ENCODE data around the gene C1QA. TPM values are rescaled to one million over a fixed set of nuclear protein-coding genes. Genes with fewer than 3 reads are reported as not detected.

Gene C1QA
- polyA plus RNA-seq, 1 experiment, result not detected

Small RNAs within 50 kb of the gene (small RNA-seq; reads per million reads assigned to genes)
- gene MIR6127 (ENCODE audit: insufficient read length, low read depth), result not detected

Other genes with a start within 250 kb of the C1QA start
- gene ZBTB40, start 184.8 kb upstream of the C1QA start, polyA plus RNA-seq (2011; rRNA removed), result 5.9 and 6.8 TPM in 2 replicates
- gene EPHA8, start 73.1 kb upstream of the C1QA start, polyA plus RNA-seq (2011; rRNA removed), result not detected in 2 replicates
- gene C1QC, start 7.0 kb downstream of the C1QA start, polyA plus RNA-seq (2011; rRNA removed), result not detected in 2 replicates
- gene C1QB, start 16.6 kb downstream of the C1QA start, polyA plus RNA-seq (2011; rRNA removed), result not detected in 2 replicates
- 30.9 and 41.7 TPM in 2 replicates for gene EPHB2, start 74.2 kb downstream of the C1QA start, polyA plus RNA-seq (2011; rRNA removed)